Endothelial cell of hepatic sinusoid (primary cell): ENCODE data around the gene TLR1.
"Not testable (repeated sequence)": the region's sequence is repeated elsewhere in the genome, so short reads cannot be mapped to it uniquely, and the experiment has no call there.

Experiments
- in situ Hi-C: cut with HindIII; loops from 2 replicates; pipeline ENCODE4 v1.10.0; 2017; ENCODE audit warnings: low sequenced_read_pairs

TLR1 gene

GRCh38 chr4:38777925-38778324 lies 26.7 kb downstream of the TLR1 start:
- in situ Hi-C loops = not testable (repeated sequence)

GRCh38 chr4:38775326-38775725 lies 29.3 kb downstream of the TLR1 start:
- in situ Hi-C loops = no loop called here

- in situ Hi-C loops = no loop called here
Observed at GRCh38 chr4:38774181-38774955, 30.2 kb downstream of the TLR1 start.

- in situ Hi-C loops = not testable (repeated sequence)
Observed at GRCh38 chr4:38770281-38770680, 34.3 kb downstream of the TLR1 start.

- in situ Hi-C loops = no loop called here
Observed at GRCh38 chr4:38769857-38770256, 34.7 kb downstream of the TLR1 start.

- in situ Hi-C loops = no loop called here
Observed at GRCh38 chr4:38769441-38769840, 35.1 kb downstream of the TLR1 start.

- in situ Hi-C loops = no loop called here
Observed at GRCh38 chr4:38768968-38769394, 35.6 kb downstream of the TLR1 start.

GRCh38 chr4:38766940-38767339 lies 37.7 kb downstream of the TLR1 start:
- in situ Hi-C loops = not testable (repeated sequence)

GRCh38 chr4:38765382-38765781 lies 39.2 kb downstream of the TLR1 start:
- in situ Hi-C loops = no loop called here

GRCh38 chr4:38764277-38764676 lies 40.3 kb downstream of the TLR1 start:
- in situ Hi-C loops = no loop called here

GRCh38 chr4:38762560-38762959 lies 42.0 kb downstream of the TLR1 start:
- in situ Hi-C loops = no loop called here

GRCh38 chr4:38759790-38760122 lies 44.8 kb downstream of the TLR1 start:
- in situ Hi-C loops = no loop called here

GRCh38 chr4:38759113-38759789 lies 45.3 kb downstream of the TLR1 start:
- in situ Hi-C loops = no loop called here

GRCh38 chr4:38757945-38758600 lies 46.5 kb downstream of the TLR1 start:
- in situ Hi-C loops = no loop called here

- in situ Hi-C loops = no loop called here
Observed at GRCh38 chr4:38752941-38753806, 51.4 kb downstream of the TLR1 start.

GRCh38 chr4:38752372-38752940 lies 52.1 kb downstream of the TLR1 start:
- in situ Hi-C loops = no loop called here

- in situ Hi-C loops = no loop called here
Observed at GRCh38 chr4:38751341-38752010, 53.1 kb downstream of the TLR1 start.

- in situ Hi-C loops = no loop called here
Observed at GRCh38 chr4:38749336-38749735, 55.3 kb downstream of the TLR1 start.

GRCh38 chr4:38747629-38748028 lies 57.0 kb downstream of the TLR1 start:
- in situ Hi-C loops = no loop called here
